ENCODE measurements around the gene GPI.

The GPI gene

DNA sequence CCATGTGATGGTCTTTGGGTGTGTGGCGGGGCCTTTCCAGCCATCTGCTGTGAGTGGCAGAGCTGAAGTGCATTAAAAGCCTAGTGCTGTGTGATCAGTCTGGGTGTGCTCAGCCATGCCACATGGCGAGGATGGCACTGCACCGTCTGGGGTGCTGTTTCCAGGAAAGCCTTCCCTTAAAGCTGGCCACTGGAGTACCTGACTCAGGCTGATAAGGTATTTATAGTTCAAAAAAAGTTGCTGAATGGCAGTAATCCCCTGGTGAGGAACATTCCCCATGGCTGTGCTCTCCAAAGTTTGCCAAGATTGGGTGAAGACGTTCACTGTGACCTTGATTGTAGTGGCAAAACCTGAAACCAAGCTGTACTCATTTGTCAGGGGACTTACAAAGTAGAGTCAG lies 6.0 kb downstream of the GPI start:
- H3K4me3 ChIP-seq (replicated peaks in 1 of 2; ENCODE audit: low read depth in 2 of 2, low read length in 2 of 2): no peak overlapping the region
- DNase-seq (ENCODE audit: low read depth in 2 of 2): no peak
- TF ChIP-seq, protein P1, sequence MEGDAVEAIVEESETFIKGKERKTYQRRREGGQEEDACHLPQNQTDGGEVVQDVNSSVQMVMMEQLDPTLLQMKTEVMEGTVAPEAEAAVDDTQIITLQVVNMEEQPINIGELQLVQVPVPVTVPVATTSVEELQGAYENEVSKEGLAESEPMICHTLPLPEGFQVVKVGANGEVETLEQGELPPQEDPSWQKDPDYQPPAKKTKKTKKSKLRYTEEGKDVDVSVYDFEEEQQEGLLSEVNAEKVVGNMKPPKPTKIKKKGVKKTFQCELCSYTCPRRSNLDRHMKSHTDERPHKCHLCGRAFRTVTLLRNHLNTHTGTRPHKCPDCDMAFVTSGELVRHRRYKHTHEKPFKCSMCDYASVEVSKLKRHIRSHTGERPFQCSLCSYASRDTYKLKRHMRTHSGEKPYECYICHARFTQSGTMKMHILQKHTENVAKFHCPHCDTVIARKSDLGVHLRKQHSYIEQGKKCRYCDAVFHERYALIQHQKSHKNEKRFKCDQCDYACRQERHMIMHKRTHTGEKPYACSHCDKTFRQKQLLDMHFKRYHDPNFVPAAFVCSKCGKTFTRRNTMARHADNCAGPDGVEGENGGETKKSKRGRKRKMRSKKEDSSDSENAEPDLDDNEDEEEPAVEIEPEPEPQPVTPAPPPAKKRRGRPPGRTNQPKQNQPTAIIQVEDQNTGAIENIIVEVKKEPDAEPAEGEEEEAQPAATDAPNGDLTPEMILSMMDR (IDR thresholded peaks at IDR 0.05; ENCODE audit: low read depth, low read length): no peak

DNA sequence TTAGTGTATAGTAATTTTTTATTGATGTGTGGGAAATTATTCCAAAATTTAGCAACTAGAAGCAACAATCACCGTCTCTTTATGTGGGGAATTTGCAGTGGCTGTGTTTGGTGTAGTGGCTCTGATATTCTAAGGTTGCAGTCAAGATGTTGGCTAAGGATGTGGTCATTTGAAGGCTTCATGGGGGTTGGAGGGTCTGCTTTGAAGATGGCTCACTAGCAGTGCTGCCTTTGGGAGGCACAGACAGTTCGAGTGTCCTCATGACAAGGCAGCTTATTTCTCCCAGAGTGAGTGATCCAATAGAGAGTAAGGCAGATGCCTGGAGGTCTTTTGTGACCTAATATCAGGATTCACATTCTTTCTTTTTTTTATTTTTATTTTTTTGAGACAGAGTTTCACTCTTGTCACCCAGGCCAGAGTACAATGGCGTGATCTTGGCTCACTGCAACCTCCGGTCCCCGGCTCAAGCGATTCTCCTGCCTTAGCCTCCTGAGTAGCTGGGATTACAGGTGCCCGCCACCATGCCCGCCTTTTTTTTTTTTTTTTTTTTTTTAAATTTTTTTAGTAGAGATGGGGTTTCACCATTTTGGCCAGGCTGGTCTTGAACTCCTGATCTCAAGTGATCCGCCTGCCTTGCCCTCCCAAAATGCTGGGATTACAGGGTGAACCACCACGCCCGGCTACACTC lies 8.7 kb downstream of the GPI start:
- TF ChIP-seq, protein P1 (IDR thresholded peaks at IDR 0.05; ENCODE audit: low read depth, low read length): no peak
- no peak overlapping the region for H3K4me3 ChIP-seq (replicated peaks in 1 of 2; ENCODE audit: low read depth in 2 of 2, low read length in 2 of 2)
- DNase-seq (ENCODE audit: low read depth in 2 of 2): no peak

DNA sequence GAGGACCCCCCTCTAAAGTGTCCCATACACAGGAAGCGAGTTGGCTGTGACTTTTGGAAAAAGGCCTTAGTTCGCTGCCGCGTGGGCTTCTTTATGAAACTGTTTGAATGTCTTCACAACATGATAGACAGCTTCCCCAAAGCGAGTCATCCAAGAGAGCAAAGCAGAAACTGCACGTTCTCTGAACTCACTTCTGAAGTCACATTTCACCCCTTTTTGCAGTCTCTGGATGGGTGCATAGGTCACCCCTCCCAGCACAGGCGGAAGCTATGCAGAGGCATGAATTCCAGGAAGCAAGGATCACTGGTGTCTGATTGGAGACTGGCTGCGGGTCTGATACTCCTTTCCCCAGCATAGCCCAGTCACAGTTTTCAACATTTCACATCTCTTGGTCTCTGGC lies 10.6 kb downstream of the GPI start:
- peak in 1 of 2 donors; percentile 45 for DNase-seq (ENCODE audit: low read depth in 2 of 2)
- TF ChIP-seq, protein P1 (IDR thresholded peaks at IDR 0.05; ENCODE audit: low read depth, low read length): no peak
- no peak overlapping the region for H3K4me3 ChIP-seq (replicated peaks in 1 of 2; ENCODE audit: low read depth in 2 of 2, low read length in 2 of 2)

DNA sequence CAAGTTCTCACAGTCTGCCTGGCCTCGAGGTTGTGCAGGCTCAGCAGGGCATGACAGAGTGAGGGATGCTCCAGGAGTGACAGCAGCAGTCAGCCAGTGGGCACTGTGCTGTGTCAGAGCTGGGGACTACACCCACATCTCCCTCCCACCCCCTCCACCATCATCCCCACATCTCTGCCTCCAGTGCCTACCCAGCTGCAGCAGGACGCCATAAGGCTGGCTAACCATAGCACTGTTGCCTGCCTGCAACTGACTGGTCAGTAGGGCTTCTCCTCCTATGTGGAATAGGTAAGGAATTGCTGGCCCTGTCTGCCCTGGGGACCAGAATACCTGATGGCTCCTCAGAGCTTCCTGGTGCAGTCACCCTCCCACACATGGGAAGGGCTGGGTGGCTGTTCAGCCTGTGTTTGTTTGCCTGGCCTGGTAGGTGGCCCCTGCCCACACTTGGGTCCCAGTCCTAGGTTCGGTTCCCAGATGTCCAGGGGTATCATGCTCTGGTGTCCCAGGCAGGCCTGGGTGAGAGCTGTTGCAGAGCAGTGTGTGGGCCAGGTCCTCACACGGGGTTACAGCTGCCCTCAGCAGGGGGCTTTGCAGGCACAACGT lies 15.7 kb downstream of the GPI start:
- DNase-seq (ENCODE audit: low read depth in 2 of 2): no peak
- TF ChIP-seq, protein P1 (IDR thresholded peaks at IDR 0.05; ENCODE audit: low read depth, low read length): no peak
- no peak overlapping the region for H3K4me3 ChIP-seq (replicated peaks in 1 of 2; ENCODE audit: low read depth in 2 of 2, low read length in 2 of 2)

DNA sequence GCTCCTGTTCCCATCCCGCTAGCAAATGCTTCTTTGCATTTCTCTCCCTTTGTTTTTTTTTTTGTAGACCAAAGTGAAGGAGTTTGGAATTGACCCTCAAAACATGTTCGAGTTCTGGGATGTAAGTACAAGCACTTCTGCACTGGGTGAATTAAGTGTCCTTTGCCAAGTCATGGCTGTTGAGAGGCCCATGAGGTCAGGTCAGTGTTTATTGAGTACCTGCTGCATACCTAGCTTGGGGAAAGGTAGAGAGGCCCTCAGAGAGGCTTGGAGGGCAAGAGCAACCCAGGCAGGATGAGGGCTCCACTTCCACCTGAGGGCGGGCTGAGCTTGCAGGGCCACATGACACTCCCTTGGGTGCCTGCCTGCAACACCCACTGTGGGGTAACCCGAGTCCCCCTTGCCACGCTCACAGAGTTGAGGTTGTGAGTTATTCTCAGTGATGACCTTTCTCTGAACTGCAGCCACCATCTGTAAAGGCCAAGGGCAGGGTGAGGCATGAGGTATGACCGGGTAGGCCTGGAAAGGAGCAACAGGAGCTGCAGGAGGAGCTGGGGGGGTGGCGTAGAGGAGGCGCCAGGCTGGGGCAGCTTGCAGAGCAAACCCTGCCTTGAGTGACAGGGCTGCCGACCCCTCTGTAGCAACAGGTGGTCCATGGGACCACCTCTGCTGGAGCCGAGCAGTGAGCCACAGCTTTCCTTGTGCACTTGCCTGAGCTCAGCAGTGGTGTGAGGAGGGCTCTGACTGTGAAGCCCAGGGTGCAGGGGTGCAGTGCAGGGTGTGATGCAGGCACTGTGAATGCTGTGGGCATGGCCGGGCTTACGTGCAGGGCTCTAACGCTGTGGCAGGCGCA lies 16.6 kb downstream of the GPI start:
- H3K4me3 ChIP-seq (replicated peaks in 1 of 2; ENCODE audit: low read depth in 2 of 2, low read length in 2 of 2): no peak overlapping the region
- TF ChIP-seq, protein P1 (IDR thresholded peaks at IDR 0.05; ENCODE audit: low read depth, low read length): no peak
- no peak for DNase-seq (ENCODE audit: low read depth in 2 of 2)

DNA sequence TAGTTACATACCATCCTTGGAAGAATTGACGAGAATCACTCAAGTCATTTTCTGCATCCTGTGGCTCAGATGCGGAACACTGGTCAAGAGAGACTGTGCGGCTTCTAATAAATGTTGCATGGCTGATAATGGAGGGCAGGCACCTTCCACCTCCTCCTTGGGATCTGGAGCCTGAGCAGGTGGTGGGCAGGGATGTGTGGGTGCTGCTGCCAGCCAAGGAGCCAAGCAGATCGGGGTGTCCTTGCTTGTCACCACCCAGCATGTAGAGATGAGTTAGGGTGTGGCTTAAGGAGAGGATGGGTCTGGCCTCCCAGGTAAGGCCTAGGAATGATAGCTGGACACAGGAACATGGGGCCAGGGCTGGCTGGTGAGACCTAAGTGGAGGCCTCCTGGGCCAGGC lies 17.5 kb downstream of the GPI start:
- no peak overlapping the region for H3K4me3 ChIP-seq (replicated peaks in 1 of 2; ENCODE audit: low read depth in 2 of 2, low read length in 2 of 2)
- TF ChIP-seq, protein P1 (IDR thresholded peaks at IDR 0.05; ENCODE audit: low read depth, low read length): no peak
- no peak for DNase-seq (ENCODE audit: low read depth in 2 of 2)

Data from cardiac fibroblast (primary cell).